Heart left ventricle (tissue), 16 donors: Measurements from ENCODE around the gene ANKDD1A. TPM values are rescaled to one million over a fixed set of nuclear protein-coding genes. Genes with fewer than 3 reads are reported as not detected.
A peak's percentile ranks its signal among the peaks of the same experiment; 100 is the strongest.

ENCODE experiments used
- ATAC-seq, 4 donors: fragments of 200-7000 bp; cut with Tn5 transposase; one replicate each; pipeline ENCODE4 v1.9.1; 2020 to 2022; ENCODE audit warnings: moderate library complexity in 4 of 4, mild to moderate bottlenecking in 3 of 4, moderate number of reproducible peaks in 1 of 4
- DNase-seq, 5 donors: peaks; one replicate each; pipeline ENCODE4 v3.0.0-alpha.2; 2020
- H3K27ac ChIP-seq, 12 donors: fragments of 200-600 bp; sonication (generic) in 4 of 12; one replicate each; pipeline versions ENCODE4 v1.5.0 to v1.8.0; 2016 to 2022; ENCODE audit warnings: mild to moderate bottlenecking in 2 of 12
- H3K27me3 ChIP-seq, 9 donors: fragments of 200-600 bp; sonication (generic) in 2 of 9; one replicate each; pipeline versions ENCODE4 v1.5.1 to v1.8.0; 2016 to 2022; ENCODE audit warnings: mild to moderate bottlenecking in 3 of 9
- H3K36me3 ChIP-seq, 9 donors: fragments of 200-600 bp; sonication (generic) in 2 of 9; one replicate each; pipeline versions ENCODE4 v1.5.0 to v1.8.0; 2018 to 2022; ENCODE audit warnings: mild to moderate bottlenecking in 2 of 9
- H3K4me1 ChIP-seq, 12 donors: fragments of 200-600 bp; sonication (generic) in 4 of 12; one replicate each; pipeline versions ENCODE4 v1.5.0 to v1.8.0; 2016 to 2022; ENCODE audit warnings: mild to moderate bottlenecking in 3 of 12
- H3K4me3 ChIP-seq, 12 donors: fragments of 200-600 bp; sonication (generic) in 4 of 12; one replicate each; pipeline versions ENCODE4 v1.5.0 to v1.8.0; 2017 to 2022; ENCODE audit warnings: mild to moderate bottlenecking in 9 of 12, moderate library complexity in 4 of 12
- H3K9me3 ChIP-seq, 12 donors: fragments of 200-600 bp; sonication (generic) in 4 of 12; one replicate each; pipeline versions ENCODE4 v1.5.0 to v1.8.0; 2016 to 2022; ENCODE audit warnings: mild to moderate bottlenecking in 1 of 12
- POLR2A ChIP-seq, 2 donors: fragments of 450-650 bp; IDR thresholded peaks; one replicate each; pipeline ENCODE4 v1.6.1; 2017; ENCODE audit warnings: antibody characterized with exemption in 2 of 2, mild to moderate bottlenecking in 2 of 2, moderate library complexity in 2 of 2
- WGBS, 4 donors: extraction: QIAGEN DNeasy Blood & Tissue Kit in 2 of 4; methylation state at CpG; one replicate each; pipeline versions ENCODE4 v1.1.5 to v1.1.7; 2013 to 2018; 5-methylcytosine and 5-hydroxymethylcytosine counted together
- intact Hi-C, 10 donors: fragments of 100-400 bp; cut with DNase I; formaldehyde crosslinking; loops; one replicate each; pipeline versions ENCODE4 v1.11.1 to v1.14.2; 2022
- polyA plus RNA-seq, 2 donors: library from polyadenylated mRNA; stranded (reverse); fragments of 200-250 nt; gene quantifications; one replicate each; pipeline ENCODE4 v1.2.3, GENCODE V29; 2013
- total RNA-seq, 9 donors: library from RNA; depleted of rRNA in 2 of 9; stranded (reverse); fragments of >200 nt in 2 of 9; fragmentation: NEBNext Ultra II Directional in 3 of 9; extraction: Animal tissue kit (Norgen Biotek cat#: 25700) in 3 of 9; gene quantifications; one replicate each; pipeline versions ENCODE4 v1.1.0 to v1.2.4, GENCODE V29; 2016 to 2023
- TF ChIP-seq, protein P1 (sequence below), 12 donors: fragments of 200-600 bp; sonication (generic) in 4 of 12; IDR thresholded peaks; one replicate each; pipeline versions ENCODE4 v1.5.0 to v1.8.0; 2018 to 2022; ENCODE audit warnings: antibody characterized with exemption in 12 of 12, mild to moderate bottlenecking in 5 of 12
- donor health status: ischemic (EF 13 %, LVEDD 7.1; RV severe dilation, severe dysfunction).
- donor health status: healthy with polysubstance abuse.
- donor health status: DM: no; HTN: yes; CAD: no.
- donor health status: DM: no; HTN: no; CAD: no.
- donor health status: ischemic (EF 25% LVEDD 6.9; RV normal size, moderate dysfunction).
- donor health status: ischemic (EF 25% LVEDD 5.7; RV mildly dilated, moderate dysfunction).
- donor health status: healthy.
- donor health status: DM: yes; HTN: yes; CAD: no.
- donor health status: ischemic (EF 35%, LVEDD 5.7; RV mildly dilated, moderate dysfunction).
- donor health status: nonischemic (EF 11% LVEDD 7.7; RV severe dilation, severe dysfunction).
- donor health status: DM: yes; HTN: yes; CAD: no.
- donor health status: PGD.
- donor health status: ischemic (EF 29% LVEDD 5.4; RV normal size, mild dysfunction).
- donor health status: nonischemic (EF 23%, LVEDD 6.1; RV moderate dilation, normal function).

Gene ANKDD1A
- total and polyA plus RNA-seq, 11 donors: 0.42 to 3.4 (median 1.1) TPM

DNA sequence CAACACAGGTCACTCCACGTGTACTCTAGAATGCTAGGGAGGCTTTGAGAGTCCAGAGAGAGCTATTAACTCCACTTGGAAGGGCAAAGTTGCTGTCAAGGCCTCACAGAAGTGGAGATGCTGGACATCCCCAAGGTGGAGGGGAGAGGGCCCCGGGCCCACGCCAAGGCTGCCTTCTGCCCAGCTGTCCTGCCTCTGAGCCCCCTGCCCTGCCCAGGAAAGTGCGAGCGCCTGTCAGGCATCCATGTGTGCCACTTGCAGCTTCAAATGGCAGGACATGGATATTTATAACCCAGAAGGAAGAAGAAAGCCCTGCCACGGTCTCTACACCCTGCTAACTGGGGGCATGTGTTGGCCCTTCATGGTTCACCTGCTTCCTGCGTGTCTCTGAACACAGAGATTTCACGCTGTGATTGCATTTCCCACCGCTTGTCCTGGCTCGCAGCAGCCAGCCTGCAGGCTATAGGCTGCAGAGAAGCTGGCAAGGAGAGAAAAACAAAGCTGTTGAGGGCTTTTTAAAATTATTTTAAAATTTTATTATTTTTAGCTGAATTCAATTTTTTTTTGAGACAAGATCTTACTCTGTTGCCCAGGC is 17.0 kb downstream of the ANKDD1A start:
- Histone ChIP-seq H3K4me1 (peaks cover 0 to 10% (median 0%) of the 10 kb centered on the region in 12 donors), H3K36me3 (peaks cover 0 to 6% (median 0%) of the 10 kb centered on the region in 9 donors), H3K27me3 (no peaks in the 10 kb centered on the region), H3K27ac (no peak overlapping the region), H3K4me3 (no peak overlapping the region), H3K9me3 (no peaks in the 10 kb centered on the region)
- intact Hi-C loops: no loop called here
- ATAC-seq (peak in 2 of 4 donors; percentile 35 to 40), DNase-seq (no peak)
- TF ChIP-seq POLR2A (IDR thresholded peaks at IDR 0.05): no peak
- TF ChIP-seq, protein P1, sequence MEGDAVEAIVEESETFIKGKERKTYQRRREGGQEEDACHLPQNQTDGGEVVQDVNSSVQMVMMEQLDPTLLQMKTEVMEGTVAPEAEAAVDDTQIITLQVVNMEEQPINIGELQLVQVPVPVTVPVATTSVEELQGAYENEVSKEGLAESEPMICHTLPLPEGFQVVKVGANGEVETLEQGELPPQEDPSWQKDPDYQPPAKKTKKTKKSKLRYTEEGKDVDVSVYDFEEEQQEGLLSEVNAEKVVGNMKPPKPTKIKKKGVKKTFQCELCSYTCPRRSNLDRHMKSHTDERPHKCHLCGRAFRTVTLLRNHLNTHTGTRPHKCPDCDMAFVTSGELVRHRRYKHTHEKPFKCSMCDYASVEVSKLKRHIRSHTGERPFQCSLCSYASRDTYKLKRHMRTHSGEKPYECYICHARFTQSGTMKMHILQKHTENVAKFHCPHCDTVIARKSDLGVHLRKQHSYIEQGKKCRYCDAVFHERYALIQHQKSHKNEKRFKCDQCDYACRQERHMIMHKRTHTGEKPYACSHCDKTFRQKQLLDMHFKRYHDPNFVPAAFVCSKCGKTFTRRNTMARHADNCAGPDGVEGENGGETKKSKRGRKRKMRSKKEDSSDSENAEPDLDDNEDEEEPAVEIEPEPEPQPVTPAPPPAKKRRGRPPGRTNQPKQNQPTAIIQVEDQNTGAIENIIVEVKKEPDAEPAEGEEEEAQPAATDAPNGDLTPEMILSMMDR (IDR thresholded peaks at IDR 0.05): no peak
- 72 to 80% (median 74%) methylated on average over 8 to 10 of the region's 10 CpGs for WGBS, 4 donors

DNA sequence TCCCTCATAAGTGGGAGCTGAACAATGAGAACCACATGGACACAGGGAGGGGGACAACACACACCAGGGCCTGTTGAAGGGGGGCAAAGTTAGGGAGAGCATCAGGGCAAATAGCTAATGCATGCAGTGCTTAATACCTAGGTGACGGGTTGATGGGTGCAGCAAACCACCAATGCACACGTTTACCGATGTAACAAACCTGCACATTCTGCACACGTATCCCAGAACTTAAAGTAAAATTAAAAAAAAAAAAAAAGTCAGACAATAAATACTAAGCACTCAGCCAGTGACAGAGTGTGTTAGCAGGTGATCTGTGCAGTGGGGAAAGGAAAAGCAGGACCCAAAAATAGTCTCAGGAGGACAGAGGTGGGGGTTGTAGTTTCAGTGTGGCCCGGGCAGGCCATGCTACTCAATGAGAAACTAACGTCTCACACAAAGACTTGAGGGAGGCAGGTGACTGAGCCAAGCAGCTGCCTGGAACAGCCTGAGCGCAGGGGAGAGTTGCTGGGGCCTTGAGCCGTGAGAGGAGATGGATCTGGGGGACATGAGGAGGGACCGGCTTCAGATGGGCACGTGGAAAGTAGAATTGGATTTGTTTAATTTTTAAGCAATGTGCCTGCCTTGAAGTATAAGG is 18.4 kb downstream of the ANKDD1A start:
- no peak overlapping the region for H3K27ac ChIP-seq
- TF ChIP-seq, protein P1 (IDR thresholded peaks at IDR 0.05): no peak
- TF ChIP-seq POLR2A (IDR thresholded peaks at IDR 0.05): no peak
- ATAC-seq (no peak), DNase-seq (no peak)
- H3K4me1 ChIP-seq: peaks cover 0 to 10% (median 0%) of the 10 kb centered on the region in 12 donors
- H3K4me3 ChIP-seq: no peak overlapping the region
- H3K27me3 ChIP-seq: no peaks in the 10 kb centered on the region
- intact Hi-C loops: no loop called here
- 86 to 91% (median 89%) methylated on average over 10 of the region's 10 CpGs for WGBS, 4 donors
- peaks cover 0 to 6% (median 0%) of the 10 kb centered on the region in 9 donors for H3K36me3 ChIP-seq
- H3K9me3 ChIP-seq: no peaks in the 10 kb centered on the region

DNA sequence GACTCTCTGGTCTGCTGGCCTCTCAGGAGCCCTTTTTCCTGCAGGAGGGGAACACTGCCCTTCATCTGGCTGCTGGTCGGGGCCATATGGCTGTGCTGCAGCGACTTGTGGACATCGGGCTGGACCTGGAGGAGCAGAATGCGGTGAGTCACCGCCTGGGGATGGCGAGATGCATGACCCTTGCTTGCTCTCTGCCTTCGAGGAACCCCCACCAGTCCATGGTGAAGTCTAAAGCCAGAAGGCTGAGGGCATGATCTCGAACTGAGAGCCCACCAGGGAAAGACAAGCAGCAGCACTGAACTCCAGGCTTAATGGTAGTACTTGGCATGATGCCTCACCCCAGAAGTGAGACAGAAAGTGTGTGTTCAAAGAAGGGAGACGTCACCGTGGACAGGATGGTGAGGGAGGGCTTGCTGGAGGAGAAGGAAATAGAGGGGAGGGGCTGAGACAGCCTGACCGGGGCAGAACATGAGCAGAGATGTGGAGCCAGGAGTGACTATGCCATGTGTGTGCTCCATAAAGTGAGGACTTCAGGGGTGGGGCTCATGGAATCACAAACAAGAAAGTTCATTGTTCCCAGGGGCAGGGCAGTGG is 19.2 kb downstream of the ANKDD1A start:
- Histone ChIP-seq H3K27me3 (no peaks in the 10 kb centered on the region), H3K36me3 (peaks cover 0 to 6% (median 0%) of the 10 kb centered on the region in 9 donors), H3K4me1 (peaks cover 0 to 10% (median 0%) of the 10 kb centered on the region in 12 donors), H3K27ac (no peak overlapping the region), H3K9me3 (no peaks in the 10 kb centered on the region), H3K4me3 (no peak overlapping the region)
- intact Hi-C loops: no loop called here
- ATAC-seq (peak in 2 of 4 donors; percentile 9 to 24), DNase-seq (no peak)
- 71 to 78% (median 77%) methylated on average over 11 of the region's 11 CpGs for WGBS, 4 donors
- TF ChIP-seq POLR2A (IDR thresholded peaks at IDR 0.05): no peak
- TF ChIP-seq, protein P1 (IDR thresholded peaks at IDR 0.05): no peak

DNA sequence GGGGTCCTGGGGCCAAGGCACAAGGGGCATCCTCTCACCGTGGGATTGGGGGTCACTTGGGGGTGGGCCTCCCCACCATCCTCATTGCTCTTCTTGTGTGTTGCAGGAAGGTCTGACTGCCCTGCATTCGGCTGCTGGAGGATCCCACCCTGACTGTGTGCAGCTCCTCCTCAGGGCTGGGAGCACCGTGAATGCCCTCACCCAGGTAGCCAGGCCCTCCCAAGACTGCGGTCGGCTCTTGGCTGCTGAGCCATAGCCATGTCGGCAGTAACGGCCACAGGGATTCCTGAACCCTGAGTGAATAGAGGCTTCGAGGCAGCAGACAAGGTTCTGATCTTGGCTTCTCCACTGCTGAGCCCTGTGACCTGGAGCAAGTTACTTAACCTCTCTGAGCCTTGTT is 19.7 kb downstream of the ANKDD1A start:
- Histone ChIP-seq H3K27me3 (no peaks in the 10 kb centered on the region), H3K4me3 (no peak overlapping the region), H3K4me1 (peaks cover 0 to 10% (median 0%) of the 10 kb centered on the region in 12 donors), H3K27ac (no peak overlapping the region), H3K36me3 (peaks cover 0 to 6% (median 0%) of the 10 kb centered on the region in 9 donors), H3K9me3 (no peaks in the 10 kb centered on the region)
- DNase-seq (no peak), ATAC-seq (no peak)
- intact Hi-C loops: no loop called here
- no peak for TF ChIP-seq POLR2A (IDR thresholded peaks at IDR 0.05)
- 90 to 95% (median 92%) methylated on average over 5 to 8 of the region's 8 CpGs for WGBS, 4 donors
